Measurements from ENCODE around the gene CHID1. TPM values are rescaled to one million over a fixed set of nuclear protein-coding genes. Genes with fewer than 3 reads are reported as not detected.
A peak's percentile ranks its signal among the peaks of the same experiment; 100 is the strongest.

Gene CHID1
- total RNA-seq, 2 donors from 2014 or later: 23.4 to 28.8 TPM

- no peaks in the 10 kb centered on the region for H3K36me3 Mint-ChIP-seq (ENCODE audit: low read depth)
- ATAC-seq (peak; percentile 48), DNase-seq (peak in 2 of 3 donors; percentile 46 to 49)
- no peaks in the 10 kb centered on the region for H3K27me3 Mint-ChIP-seq
- peaks cover 5% of the 10 kb centered on the region for H3K4me1 Mint-ChIP-seq
- no peaks in the 10 kb centered on the region for H3K9me3 ChIP-seq (ENCODE audit: control insufficient read depth, low read length, poor library complexity, severe bottlenecking)
- H3K27ac Mint-ChIP-seq: no peak overlapping the region
- H3K4me3 Mint-ChIP-seq: peak overlapping the region; percentile 84
Observed at GRCh38 chr11:849104-849824, 61.3 kb downstream of the CHID1 start.

GRCh38 chr11:848380-848931 is 62.2 kb downstream of the CHID1 start:
- ATAC-seq (peak; percentile 79), DNase-seq (peak; percentile 55 to 69 (median 57))
- Mint-ChIP-seq H3K4me3 (peak overlapping the region; percentile 84), H3K36me3 (ENCODE audit: low read depth) (no peaks in the 10 kb centered on the region), H3K27me3 (no peaks in the 10 kb centered on the region), H3K4me1 (peaks cover 10% of the 10 kb centered on the region), H3K27ac (no peak overlapping the region)
- H3K9me3 ChIP-seq (ENCODE audit: control insufficient read depth, low read length, poor library complexity, severe bottlenecking): no peaks in the 10 kb centered on the region

GRCh38 chr11:847876-848275 is 62.7 kb downstream of the CHID1 start:
- ATAC-seq (no peak), DNase-seq (no peak)
- Mint-ChIP-seq H3K27me3 (no peaks in the 10 kb centered on the region), H3K4me1 (peaks cover 12% of the 10 kb centered on the region), H3K4me3 (peak overlapping the region; percentile 84), H3K36me3 (ENCODE audit: low read depth) (no peaks in the 10 kb centered on the region), H3K27ac (no peak overlapping the region)
- no peaks in the 10 kb centered on the region for H3K9me3 ChIP-seq (ENCODE audit: control insufficient read depth, low read length, poor library complexity, severe bottlenecking)

GRCh38 chr11:846496-847098 is 64.0 kb downstream of the CHID1 start:
- Mint-ChIP-seq H3K27ac (no peak overlapping the region), H3K27me3 (no peaks in the 10 kb centered on the region), H3K4me3 (peak overlapping the region; percentile 25), H3K4me1 (peaks cover 12% of the 10 kb centered on the region), H3K36me3 (ENCODE audit: low read depth) (no peaks in the 10 kb centered on the region)
- no peak for DNase-seq
- ATAC-seq: no peak
- no peaks in the 10 kb centered on the region for H3K9me3 ChIP-seq (ENCODE audit: control insufficient read depth, low read length, poor library complexity, severe bottlenecking)

GRCh38 chr11:845872-846495 is 64.6 kb downstream of the CHID1 start:
- no peaks in the 10 kb centered on the region for H3K9me3 ChIP-seq (ENCODE audit: control insufficient read depth, low read length, poor library complexity, severe bottlenecking)
- Mint-ChIP-seq H3K27me3 (no peaks in the 10 kb centered on the region), H3K27ac (no peak overlapping the region), H3K4me3 (peak overlapping the region; percentile 25), H3K4me1 (peaks cover 17% of the 10 kb centered on the region), H3K36me3 (ENCODE audit: low read depth) (no peaks in the 10 kb centered on the region)
- ATAC-seq (no peak), DNase-seq (no peak)

GRCh38 chr11:844693-845644 is 65.6 kb downstream of the CHID1 start:
- Mint-ChIP-seq H3K4me3 (no peak overlapping the region), H3K36me3 (ENCODE audit: low read depth) (no peaks in the 10 kb centered on the region), H3K27me3 (no peaks in the 10 kb centered on the region), H3K27ac (no peak overlapping the region), H3K4me1 (peaks cover 25% of the 10 kb centered on the region)
- no peak for ATAC-seq
- DNase-seq: no peak
- H3K9me3 ChIP-seq (ENCODE audit: control insufficient read depth, low read length, poor library complexity, severe bottlenecking): no peaks in the 10 kb centered on the region

- no peak for DNase-seq
- peaks cover 23% of the 10 kb centered on the region for H3K4me1 Mint-ChIP-seq
Observed at GRCh38 chr11:843818-844692, 66.6 kb downstream of the CHID1 start.

GRCh38 chr11:843086-843734 is 67.4 kb downstream of the CHID1 start:
- ATAC-seq (no peak), DNase-seq (no peak)
- Mint-ChIP-seq H3K27ac (no peak overlapping the region), H3K4me3 (peak overlapping the region; percentile 85), H3K4me1 (peaks cover 20% of the 10 kb centered on the region), H3K27me3 (no peaks in the 10 kb centered on the region), H3K36me3 (ENCODE audit: low read depth) (no peaks in the 10 kb centered on the region)
- H3K9me3 ChIP-seq (ENCODE audit: control insufficient read depth, low read length, poor library complexity, severe bottlenecking): no peaks in the 10 kb centered on the region

More at GRCh38 chr11:843818-844692, 66.6 kb downstream of the CHID1 start:
- peak overlapping the region; percentile 85 for H3K4me3 Mint-ChIP-seq
- no peak overlapping the region for H3K27ac Mint-ChIP-seq
- no peak for ATAC-seq
- H3K36me3 Mint-ChIP-seq (ENCODE audit: low read depth): no peaks in the 10 kb centered on the region
- H3K27me3 Mint-ChIP-seq: no peaks in the 10 kb centered on the region
- no peaks in the 10 kb centered on the region for H3K9me3 ChIP-seq (ENCODE audit: control insufficient read depth, low read length, poor library complexity, severe bottlenecking)

- Mint-ChIP-seq H3K27ac (peak within 1 kb of the TSS; percentile 75), H3K4me1 (peaks cover 20% of the 10 kb centered on the region), H3K4me3 (peak within 1 kb of the TSS; percentile 85), H3K27me3 (no peaks in the 10 kb centered on the region), H3K36me3 (ENCODE audit: low read depth) (no peaks in the 10 kb centered on the region)
- H3K9me3 ChIP-seq (ENCODE audit: control insufficient read depth, low read length, poor library complexity, severe bottlenecking): no peaks in the 10 kb centered on the region
- DNase-seq (peak; percentile 75 to 84 (median 81)), ATAC-seq (peak; percentile 88)
Observed at GRCh38 chr11:842370-843002, 68.1 kb downstream of the CHID1 start, which contains the start of the genes POLR2L and TSPAN4. Gene POLR2L, minus strand, starts transcription at chr11:842529. Its CDS starts 21 bp downstream, at chr11:842508. Gene TSPAN4, plus strand, starts transcription at chr11:842852. Its CDS starts 7,453 bp downstream, at chr11:850305.

- H3K36me3 Mint-ChIP-seq (ENCODE audit: low read depth): no peaks in the 10 kb centered on the region
- peak overlapping the region; percentile 75 for H3K27ac Mint-ChIP-seq
- no peaks in the 10 kb centered on the region for H3K9me3 ChIP-seq (ENCODE audit: control insufficient read depth, low read length, poor library complexity, severe bottlenecking)
- peaks cover 20% of the 10 kb centered on the region for H3K4me1 Mint-ChIP-seq
- H3K4me3 Mint-ChIP-seq: peak overlapping the region; percentile 85
- no peaks in the 10 kb centered on the region for H3K27me3 Mint-ChIP-seq
- ATAC-seq (peak; percentile 47), DNase-seq (no peak)
Observed at GRCh38 chr11:841981-842369, 68.6 kb downstream of the CHID1 start.
